IPS-NIHi7 (cell line): ENCODE results near the gene GAMT.
A peak's percentile ranks its signal among the peaks of the same experiment; 100 is the strongest.

ENCODE experiments used
- DNase-seq: peaks from one replicate; pipeline ENCODE4 v3.0.0; 2012; ENCODE audit warnings: mixed read lengths; ENCODE audit errors: extremely low spot score

GAMT gene

DNA sequence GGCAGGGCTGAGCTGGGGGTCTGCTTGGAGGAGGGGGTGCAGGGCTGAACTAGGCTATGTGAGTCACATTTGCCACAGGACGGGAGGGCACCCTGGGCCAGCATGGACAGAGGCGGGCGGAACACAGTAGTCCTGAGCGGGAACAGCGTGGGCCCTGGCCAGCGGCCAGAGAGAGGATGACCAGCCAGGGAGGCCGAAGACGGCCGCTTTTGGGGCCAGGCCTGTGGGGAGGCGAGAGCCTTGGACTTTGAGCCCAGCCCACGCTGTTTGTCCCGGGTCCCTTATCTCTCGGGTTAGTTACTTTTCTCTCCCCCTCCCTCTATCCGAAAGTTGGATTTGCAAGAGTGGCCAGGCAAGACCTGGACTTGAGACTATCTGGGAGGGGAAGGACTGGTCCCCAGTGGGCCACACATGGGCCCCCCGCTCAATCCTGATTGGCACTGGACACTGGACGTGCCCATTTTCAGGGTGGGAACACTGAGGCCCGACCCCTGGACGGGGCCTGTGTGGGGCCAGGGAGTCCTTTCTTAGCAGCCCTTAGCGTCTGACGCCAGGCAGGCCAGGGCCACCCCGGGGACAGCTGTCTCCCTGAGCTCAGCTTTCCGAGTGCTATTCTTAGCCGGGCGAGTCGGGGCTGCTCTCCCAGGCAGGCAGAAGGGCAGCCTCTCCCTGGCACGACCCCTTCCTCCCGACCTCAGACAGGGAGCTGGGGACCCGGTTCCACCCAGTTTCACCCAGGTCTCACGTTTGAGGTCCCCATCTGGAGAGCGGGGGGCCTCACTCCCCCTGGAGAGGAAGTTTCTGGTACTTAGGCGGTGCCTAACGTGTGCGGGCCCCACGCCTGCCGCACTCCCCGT lies 833 bp downstream of the GAMT start:
- DNase-seq = peak; percentile 40

DNA sequence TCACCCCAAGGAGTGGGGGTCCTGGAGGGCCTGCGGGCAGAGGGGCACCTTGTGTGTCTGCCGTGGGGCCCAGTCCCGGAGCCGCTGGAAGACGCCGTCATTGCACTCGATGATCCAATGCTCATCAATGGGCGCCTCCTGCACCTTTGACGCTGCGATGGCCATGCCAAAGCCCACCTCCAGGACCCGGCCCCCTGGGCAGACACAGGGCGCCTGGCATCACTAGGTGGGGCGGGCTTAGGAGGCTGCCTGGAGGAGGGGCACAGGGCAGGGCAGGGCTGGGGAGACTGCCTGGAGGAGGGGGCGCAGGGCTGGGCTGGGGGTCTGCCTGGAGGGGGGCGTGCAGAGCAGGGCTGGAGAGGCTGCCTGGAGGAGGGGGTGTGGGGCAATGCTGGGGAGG lies 1.6 kb downstream of the GAMT start:
- DNase-seq = no peak

DNA sequence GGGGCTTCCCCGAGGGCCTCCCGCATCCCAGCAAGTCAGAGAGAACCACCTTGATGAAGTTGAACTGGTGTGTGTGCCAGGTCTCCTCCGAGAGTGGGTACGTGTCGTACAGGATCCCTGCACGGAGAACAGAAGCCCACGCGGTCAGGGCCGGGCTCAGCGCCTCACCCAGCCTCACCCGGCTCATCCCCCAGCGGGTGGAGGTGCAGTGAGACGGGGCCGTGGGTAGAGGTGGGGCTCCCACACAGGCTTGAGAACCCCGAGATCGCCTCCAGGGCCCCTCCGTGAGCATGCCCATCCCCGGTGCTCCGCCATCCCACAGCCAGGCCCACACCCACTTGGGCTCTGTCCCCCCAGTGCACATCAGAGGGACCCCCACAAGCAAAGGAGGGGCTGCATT lies 2.3 kb downstream of the GAMT start:
- no peak for DNase-seq

DNA sequence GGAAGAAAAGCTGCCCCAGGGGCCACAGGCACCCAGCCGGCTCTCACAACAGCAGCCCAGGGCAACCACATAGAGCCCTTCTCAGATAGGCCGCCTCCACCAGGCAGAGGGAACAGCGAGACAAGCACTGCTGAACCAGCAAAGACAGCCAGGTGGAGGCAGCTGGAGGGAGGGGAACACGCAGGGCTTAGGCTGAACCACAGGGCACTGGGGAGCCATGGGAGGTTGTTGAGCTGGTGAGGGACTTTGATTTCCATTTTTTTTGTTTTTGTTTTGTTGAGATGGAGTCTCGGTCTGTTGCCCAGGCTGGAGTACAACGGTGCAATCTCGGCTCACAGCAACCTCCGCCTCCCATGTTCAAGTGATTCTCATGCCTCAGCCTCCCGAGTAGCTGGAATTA lies 3.5 kb downstream of the GAMT start:
- DNase-seq = no peak

DNA sequence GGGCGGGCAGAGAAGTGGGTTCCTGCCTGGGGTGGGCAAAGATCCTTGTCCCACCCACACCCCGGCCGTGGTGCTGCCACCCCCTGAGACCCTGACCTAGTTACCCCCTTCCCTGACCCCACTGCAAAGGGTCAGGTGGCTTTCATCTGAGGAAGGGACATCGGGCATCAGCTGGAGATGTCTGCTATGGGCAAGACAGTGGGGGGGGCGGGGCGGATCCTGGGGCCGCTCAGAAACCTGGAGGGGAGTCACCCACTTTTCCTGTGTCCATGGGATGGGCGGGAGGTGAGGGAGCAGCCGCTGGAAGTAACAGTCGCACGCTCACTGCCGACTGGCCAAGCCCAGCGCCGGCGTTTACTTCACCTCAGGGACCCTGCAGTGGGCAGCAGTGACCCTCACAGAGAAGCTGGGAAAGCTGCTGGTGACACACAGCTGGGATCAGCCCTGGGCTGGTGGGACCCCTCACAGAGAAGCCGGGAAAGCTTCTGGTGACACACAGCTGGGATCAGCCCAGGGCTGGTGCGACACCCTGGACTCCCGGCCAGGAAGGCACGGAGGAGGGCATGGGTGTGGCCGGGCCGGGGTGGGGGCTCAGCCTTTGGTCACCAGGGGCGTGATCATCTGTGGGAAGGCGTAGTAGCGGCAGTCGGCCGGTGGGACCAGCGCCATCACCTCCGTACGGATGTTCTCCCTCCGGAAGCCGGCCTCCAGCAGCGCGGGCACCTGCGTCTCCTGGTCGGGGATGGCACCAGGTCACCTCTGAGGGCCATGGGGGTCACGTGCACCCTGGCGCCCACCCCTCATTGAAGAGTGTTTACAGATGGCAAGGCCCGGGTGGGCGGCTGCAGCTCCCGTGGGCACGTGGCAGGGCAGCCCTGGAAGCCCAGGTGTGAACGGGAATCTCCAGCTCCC lies 4.3 kb downstream of the GAMT start:
- no peak for DNase-seq

DNA sequence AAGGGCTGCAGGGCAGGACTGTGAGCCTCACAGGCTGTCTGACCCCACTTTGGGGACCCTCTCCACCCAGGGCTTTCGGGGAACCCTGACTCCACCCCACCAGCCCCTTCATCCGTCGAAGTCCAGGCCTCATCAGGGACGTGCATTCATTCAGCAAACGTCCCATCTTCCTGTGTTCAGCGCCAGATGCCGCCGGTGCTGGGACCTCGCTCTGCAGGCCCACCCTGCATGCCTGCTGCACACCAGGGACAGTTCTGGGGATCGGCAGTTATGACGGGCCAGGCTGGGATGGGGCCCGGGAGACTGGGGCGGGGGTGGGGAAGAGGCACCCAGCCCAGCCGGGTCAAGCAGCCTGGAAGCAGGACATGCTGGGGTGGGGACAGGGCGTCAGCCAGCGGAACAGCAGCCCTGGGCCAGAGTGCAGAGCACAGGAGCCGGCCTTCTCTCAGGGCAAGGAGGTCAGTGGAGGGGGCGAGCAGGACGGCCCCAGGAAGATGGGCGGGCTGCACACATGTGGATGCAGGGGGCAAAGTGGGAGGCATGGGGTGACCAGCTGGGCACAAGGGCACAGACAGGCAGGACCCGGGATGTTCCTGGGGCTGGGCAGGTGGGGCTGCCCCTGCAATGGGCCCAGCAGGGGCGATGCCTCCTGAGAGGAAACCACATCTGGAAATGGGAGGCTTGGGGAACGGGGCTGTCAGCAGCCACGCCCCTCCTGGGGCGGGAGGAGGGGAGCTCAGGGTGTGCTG lies 5.1 kb downstream of the GAMT start:
- DNase-seq = no peak

DNA sequence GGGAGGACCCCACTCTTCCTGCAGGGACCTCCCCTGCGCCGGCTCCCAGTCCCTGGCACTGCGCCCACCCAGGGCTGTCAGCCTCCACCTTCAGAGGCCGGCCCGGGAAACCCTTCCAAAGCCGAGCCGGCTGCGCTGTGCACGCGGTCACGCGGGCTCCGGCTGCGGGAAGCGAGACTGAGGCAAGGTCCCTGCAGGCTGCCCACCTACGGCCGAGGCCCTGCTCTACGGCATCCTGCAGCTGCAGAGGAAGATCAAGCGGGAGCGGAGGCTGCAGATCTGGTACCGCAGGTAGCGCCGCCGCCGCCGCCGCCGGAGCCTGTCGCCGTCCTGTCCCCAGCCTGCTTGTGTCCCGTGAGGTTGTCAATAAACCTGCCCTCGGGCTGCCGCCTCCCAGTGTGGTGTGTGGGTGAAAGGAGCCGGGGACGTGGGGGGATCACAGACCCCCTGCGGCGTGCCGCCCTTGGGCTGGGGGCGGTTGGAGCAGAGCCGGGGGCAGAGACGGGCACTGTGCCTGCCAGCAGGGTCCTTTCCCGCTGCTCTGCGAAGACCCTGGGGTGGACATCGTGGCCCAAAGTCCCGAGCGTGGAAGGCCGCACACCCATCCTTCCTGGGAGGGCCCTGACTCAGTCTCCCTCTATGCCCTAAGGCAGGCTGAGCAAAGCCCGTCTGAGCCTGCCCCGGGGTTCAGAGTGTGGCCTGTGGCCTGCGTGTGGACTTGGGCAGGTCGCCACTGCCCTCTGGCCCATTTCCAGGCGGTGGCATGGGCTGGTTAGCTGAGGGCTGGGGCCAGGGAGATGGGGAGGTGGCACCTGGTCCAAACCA lies 5.9 kb downstream of the GAMT start:
- no peak for DNase-seq

DNA sequence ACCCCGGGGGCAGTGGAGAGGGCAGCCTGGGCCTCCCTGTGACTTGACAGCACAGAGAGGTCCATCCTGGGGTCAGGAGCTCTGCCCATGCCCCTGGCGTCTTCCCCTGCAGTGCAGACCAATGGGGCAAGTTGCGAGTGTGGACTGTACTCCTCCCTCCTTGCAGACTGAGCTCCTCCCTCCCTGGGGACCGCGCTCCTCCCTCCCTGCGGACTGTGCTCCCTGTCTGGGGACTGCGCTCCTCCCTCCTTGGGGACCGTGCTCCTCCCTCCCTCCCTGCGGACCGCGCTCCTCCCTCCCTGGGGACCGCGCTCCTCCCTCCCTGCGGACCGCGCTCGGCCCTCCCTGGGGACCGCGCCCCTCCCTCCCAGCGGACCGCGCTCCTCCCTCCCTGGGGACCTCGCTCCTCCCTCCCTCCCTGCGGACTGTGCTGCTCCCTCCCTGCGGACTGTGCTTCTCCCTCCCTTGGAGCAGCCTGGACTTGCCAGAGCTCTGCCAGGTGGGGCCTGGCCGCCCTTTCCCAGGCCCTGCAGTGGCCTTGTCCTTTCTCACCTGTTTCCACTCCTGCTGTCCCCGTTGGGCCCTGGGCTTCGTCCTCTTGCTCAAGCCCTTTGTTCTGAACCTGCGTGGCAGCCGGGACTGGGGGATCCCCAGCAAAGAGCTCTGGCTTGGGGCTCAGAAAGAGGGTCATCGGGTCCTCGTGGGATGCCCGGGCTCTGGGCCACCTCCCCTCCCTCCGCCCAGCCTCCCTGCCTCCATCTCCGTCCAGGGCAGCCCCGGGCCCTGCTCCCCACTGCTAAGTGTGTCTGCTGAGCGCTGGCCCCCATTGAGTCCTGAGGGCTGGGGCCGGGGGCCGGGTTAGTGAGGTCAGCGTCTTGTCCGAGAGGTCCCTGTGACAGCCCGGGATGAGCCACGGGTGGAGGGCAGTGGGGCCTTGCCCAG lies 6.8 kb downstream of the GAMT start:
- no peak for DNase-seq

DNA sequence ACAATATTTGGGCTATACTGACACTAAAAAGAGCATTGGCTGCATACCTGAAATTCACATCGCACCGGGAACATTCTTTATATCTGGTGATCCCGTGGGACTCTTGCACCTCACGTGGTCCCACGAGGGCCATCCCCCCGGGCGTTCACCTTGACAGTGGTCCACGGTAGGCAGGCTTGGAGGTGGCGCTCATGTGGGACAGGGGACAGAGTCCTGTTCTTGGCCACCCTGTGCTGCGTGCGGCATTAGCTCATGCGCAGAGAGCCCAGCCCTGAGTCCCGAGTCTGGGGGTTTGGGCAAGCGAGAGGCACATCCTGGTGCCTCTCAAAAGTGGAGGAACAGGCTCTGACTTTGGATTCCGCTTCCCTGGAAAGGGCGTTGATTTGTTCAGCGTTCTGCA lies 7.5 kb downstream of the GAMT start:
- DNase-seq = no peak

DNA sequence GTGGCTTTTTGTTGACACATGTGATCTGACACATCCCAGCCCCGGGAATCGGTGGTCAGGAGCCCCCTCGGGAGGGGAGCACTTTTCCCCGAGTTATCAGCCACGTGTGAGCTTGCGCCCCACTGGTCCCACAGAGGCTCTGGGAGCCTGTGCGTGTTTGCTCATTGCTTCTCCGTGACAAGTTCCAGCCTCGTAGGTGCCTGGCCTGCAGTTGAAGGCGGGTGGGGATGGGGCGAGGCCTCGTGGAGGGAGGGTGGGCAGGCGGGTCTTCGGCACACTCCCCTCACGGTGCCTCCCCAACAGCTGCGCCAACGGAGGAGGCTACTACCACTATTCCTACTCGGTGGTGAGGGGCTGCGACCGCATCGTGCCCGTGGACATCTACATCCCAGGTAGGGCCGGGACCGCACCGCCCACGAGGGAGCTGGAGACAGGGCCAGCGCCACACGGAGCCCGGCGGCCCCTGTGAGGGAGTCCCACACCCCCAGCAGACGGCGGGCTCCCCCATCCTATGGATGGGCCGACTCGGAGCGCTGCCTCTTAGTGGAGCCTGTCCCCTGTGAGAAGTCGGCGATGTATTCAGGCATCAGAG lies 8.3 kb downstream of the GAMT start:
- no peak for DNase-seq

DNA sequence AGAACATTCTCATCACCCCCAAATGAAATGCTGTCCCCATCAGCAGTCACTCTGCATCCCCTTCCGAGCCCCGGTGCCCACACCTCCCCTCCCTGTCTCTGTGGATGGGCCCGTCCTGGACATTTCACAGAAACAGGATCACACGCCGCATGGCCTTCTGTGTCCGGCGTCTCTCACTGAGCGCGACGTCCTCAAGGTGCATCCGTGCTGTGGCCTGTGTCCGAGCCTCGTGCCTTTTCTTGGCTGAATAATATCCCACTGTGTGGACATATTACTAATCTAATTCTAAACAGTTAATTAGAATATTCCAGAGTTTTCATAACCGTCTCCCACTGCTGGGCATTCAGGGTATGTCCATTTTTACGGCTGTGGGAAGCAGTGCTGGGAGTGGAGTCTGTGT lies 8.9 kb downstream of the GAMT start:
- no peak for DNase-seq

DNA sequence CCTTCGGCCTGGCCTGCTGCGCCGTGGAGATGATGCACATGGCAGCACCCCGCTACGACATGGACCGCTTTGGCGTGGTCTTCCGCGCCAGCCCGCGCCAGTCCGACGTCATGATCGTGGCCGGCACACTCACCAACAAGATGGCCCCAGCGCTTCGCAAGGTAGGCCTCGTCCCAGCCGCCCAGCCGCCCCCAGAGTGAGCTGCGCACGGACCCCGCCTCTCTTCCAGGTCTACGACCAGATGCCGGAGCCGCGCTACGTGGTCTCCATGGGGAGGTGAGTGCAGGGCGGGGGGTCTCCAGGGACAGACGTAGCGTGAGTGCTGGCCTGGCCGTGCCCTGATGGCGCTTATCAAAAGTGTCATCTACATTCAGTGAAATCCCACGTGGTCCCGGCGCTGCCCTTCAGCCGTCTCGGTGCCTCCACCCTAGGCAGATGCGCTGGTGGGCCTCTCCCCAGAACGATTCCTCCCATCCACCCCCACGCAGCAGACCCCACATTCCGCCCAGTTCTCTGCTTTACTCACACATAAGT lies 10.4 kb downstream of the GAMT start:
- DNase-seq = no peak

DNA sequence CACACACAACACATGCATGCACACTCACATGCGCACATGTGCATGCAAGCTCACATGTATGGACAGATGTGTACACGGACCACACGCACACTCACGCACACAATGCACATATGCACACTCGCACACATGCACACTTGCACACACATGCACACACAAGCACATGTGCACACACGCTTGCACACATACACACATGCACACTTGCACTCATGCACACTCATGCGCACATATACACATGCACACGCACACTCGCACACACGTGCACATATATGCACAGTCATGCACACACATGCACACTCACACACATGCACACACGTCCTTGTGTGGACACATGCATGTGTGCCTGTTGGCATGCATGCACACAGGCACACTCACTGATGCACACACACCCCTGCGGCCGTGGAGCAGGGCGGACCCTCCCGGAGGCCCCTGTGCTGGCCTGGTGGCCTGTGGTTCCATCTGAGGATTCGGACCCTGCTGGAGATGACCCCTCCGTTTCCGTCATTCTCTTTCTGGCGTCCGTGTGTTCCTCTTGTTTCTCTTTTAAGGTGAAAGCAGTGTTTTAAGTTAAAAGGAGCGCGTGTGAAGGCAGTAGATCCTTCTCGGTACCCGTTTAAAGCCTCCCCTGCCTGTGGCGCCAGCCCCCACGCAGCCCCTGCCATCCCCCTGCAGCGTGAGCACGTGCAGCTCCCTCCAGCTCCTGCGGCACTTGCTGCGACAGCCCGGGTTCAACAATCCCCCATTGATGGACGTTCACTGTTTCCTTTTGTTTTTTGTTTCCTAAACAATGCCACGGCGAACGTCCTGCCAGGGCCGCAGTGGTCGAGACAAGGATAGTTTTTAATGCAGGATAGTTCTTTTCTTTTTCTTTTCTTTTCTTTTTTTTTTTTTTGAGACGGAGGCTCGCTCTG lies 12.1 kb downstream of the GAMT start:
- no peak for DNase-seq

DNA sequence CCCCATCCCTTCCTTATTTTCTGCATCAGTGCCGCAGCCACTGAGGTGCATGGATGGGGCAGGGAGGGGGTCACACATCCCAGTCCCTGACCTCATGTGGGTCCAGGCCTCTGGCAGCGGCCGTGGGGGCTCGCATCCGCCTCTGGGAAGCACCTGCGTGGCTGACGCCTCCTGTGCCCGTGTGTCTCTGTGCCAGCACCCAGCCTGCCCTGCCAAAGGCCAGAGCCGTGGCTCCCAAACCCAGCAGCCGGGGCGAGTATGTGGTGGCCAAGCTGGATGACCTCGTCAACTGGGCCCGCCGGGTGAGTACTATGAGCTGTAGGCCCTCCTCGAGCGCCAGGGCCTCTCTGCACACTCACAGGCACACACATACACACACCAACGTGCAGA lies 12.7 kb downstream of the GAMT start:
- no peak for DNase-seq

DNA sequence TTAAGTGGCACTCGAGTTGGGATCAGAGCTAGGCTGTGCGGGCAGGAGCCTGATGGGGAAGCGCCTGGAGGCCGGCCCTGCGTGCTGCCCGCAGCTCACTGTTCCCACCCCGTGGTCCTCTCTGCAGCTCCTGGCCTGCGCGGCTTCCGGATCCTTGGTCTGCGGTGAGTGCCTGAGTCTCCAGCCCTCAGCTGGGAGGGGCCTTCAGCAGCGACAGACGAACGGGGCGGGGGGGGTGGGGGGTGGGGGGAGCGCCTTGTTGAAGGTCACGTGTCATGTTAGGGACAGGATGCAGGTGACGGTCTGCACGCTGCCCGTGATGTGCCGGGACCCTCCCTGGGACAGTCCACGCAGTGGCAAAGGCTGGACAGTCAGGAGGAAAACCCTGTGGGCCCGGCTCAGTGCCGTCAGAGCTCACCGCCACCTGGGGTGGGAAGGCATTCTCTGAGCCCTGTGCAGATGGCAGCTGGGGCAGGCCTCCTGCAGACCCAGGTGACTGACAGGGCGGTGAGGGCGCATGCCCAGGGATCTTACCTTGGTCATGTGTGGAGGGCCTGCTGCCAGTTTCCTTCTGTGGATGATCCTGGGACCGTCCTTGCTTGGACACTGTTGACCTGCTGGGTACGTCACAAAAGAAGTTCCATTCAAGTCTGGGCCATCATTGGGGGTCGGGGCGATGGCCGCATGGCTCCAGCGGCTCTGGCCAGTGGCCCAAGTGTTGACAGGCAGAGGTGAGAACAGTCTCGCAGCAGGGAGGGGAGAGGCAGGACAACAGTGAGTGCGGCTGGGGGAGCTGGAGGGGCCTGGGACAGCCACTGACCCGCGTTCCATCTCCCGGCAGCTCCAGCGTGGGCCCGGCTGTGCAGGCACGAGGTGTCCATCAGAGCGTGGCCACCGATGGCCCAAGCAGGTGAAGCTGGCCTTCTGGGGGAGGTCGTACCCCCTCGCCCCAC lies 13.4 kb downstream of the GAMT start:
- no peak for DNase-seq

DNA sequence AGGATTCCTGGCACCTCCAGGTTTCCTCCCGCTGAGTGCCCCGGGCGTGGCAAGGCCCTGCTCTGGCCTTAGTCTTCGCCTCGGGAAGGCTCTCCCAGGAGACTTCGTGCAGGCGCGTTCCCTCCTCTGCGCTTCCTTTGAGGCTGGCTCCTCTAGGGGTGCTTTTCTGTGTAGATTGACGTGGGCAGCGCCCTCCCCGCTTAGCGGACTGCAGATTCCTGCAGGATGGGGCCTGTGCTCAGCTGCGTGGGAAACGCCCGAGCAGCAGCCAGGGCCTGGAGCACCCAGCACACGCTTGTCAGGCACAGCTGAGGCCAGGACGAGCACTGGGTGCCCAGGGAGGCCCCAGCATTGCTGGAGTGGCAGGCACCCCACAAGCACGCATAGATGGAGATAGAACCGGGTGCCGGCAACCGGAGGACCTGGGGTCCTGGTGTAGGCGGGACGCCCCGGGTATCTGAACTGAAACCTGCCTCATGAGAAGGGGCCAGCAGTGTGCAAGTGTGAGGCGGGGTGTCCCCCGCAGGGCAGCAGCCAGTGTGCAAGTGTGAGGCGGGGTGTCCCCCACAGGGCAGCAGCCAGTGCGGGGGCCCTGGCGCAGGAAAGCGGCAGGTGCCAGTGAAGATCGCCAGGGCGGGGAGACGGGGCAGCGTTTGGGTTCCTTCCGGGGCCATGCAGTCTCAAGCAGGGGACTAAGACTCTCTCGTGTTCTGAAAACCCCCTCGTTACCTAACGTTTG lies 14.2 kb downstream of the GAMT start:
- no peak for DNase-seq

DNA sequence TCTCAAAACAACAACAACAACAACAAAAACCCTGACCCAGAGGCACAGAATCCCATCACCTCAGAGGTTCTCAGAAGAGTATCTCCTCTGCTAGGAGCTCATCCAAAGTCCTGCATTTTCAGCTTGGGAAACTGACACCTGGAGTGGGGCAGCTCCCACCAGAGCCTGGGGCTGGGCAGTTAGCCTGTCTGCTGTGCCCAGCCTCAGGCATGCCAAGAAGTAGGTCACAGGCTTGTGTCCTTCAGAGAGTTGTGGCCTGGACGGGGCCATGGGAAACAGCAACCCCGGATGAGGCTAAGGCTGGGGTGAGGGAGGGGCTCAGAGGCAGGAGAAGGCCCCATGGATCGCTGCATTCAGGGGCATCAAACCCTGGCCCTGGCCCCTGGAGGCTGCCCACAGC lies 15.5 kb downstream of the GAMT start:
- no peak for DNase-seq
